Measurements from ENCODE around the gene PCDHB12.
"Not testable (repeated sequence)": the region's sequence is repeated elsewhere in the genome, so short reads cannot be mapped to it uniquely, and the experiment has no call there.

Gene PCDHB12

DNA sequence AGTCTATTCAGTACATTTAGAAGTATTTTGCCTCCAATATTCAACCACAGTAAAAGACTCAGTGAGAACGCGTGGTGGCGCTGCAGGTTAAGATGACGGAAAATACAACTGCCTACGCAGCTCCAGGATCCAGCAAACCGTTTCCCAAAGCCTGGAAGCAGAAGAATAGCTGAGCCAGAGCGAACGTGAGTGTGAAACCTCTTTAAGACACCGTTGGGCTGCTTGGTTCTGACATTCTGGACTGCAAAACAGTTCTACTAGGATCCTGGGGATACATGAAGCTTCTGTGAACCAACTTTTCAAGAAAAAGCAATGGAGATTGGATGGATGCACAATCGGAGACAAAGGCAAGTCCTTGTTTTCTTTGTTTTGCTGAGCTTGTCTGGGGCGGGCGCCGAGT lies 26.3 kb upstream of the PCDHB12 start, which contains the start of gene PCDHB16:
TSS of gene PCDHB16 (plus strand) at position 140 of the 400 bp plus-strand sequence. CDS start at position 313, 173 bp downstream.
- Histone ChIP-seq H3K27me3 (ENCODE audit: insufficient read depth, low read length, poor library complexity, severe bottlenecking) (no peaks in the 10 kb centered on the region), H3K79me2 (ENCODE audit: insufficient read depth, low read length) (no peaks in the 10 kb centered on the region), H3K9me2 (replicated peaks; ENCODE audit: low read depth, low read length) (no peaks in the 10 kb centered on the region), H3K9me3 (ENCODE audit: insufficient read depth, low read depth, low read length) (no peaks in the 10 kb centered on the region), H3K4me1 (ENCODE audit: insufficient read depth, low read length, poor library complexity, severe bottlenecking) (no peaks in the 10 kb centered on the region), H3K4me2 (ENCODE audit: low read depth, low read length, poor library complexity, severe bottlenecking) (no peak within 1 kb of the TSS), H3K4me3 (ENCODE audit: low read length, poor library complexity, severe bottlenecking) (no peak within 1 kb of the TSS), H3K9ac (ENCODE audit: low read depth, low read length, poor library complexity, severe bottlenecking) (no peak within 1 kb of the TSS), H2AFZ (ENCODE audit: low read length) (no peak within 1 kb of the TSS), H4K20me1 (ENCODE audit: insufficient read depth, low read length, poor library complexity, severe bottlenecking) (no peaks in the 10 kb centered on the region), H3K36me3 (ENCODE audit: insufficient read depth, low read length) (no peaks in the 10 kb centered on the region), H3F3A (ENCODE audit: low read depth) (no peaks in the 10 kb centered on the region)
- no peak for TF ChIP-seq EZH2phosphoT487 (IDR thresholded peaks at IDR 0.05; ENCODE audit: borderline replicate concordance)
- TF ChIP-seq, protein P1, sequence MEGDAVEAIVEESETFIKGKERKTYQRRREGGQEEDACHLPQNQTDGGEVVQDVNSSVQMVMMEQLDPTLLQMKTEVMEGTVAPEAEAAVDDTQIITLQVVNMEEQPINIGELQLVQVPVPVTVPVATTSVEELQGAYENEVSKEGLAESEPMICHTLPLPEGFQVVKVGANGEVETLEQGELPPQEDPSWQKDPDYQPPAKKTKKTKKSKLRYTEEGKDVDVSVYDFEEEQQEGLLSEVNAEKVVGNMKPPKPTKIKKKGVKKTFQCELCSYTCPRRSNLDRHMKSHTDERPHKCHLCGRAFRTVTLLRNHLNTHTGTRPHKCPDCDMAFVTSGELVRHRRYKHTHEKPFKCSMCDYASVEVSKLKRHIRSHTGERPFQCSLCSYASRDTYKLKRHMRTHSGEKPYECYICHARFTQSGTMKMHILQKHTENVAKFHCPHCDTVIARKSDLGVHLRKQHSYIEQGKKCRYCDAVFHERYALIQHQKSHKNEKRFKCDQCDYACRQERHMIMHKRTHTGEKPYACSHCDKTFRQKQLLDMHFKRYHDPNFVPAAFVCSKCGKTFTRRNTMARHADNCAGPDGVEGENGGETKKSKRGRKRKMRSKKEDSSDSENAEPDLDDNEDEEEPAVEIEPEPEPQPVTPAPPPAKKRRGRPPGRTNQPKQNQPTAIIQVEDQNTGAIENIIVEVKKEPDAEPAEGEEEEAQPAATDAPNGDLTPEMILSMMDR (conservative IDR thresholded peaks at IDR 0.05; ENCODE audit: low read length) = no peak

DNA sequence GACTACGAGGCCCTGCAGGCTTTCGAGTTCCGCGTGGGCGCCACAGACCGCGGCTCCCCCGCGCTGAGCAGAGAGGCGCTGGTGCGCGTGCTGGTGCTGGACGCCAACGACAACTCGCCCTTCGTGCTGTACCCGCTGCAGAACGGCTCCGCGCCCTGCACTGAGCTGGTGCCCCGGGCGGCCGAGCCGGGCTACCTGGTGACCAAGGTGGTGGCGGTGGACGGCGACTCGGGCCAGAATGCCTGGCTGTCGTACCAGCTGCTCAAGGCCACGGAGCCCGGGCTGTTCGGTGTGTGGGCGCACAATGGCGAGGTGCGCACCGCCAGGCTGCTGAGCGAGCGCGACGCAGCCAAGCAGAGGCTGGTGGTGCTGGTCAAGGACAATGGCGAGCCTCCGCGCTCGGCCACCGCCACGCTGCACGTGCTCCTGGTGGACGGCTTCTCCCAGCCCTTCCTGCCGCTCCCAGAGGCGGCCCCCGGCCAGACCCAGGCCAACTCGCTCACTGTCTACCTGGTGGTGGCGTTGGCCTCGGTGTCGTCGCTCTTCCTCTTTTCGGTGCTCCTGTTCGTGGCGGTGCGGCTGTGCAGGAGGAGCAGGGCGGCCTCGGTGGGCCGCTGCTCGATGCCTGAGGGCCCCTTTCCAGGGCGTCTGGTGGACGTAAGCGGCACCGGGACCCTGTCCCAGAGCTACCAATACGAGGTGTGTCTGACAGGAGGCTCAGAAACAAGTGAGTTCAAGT lies 24.2 kb upstream of the PCDHB12 start:
- H4K20me1 ChIP-seq (ENCODE audit: insufficient read depth, low read length, poor library complexity, severe bottlenecking); H3K4me3 ChIP-seq (ENCODE audit: low read length, poor library complexity, severe bottlenecking); H3K9me3 ChIP-seq (ENCODE audit: insufficient read depth, low read depth, low read length); H2AFZ ChIP-seq (ENCODE audit: low read length); H3F3A ChIP-seq (ENCODE audit: low read depth); H3K4me1 ChIP-seq (ENCODE audit: insufficient read depth, low read length, poor library complexity, severe bottlenecking); H3K79me2 ChIP-seq (ENCODE audit: insufficient read depth, low read length); H3K9ac ChIP-seq (ENCODE audit: low read depth, low read length, poor library complexity, severe bottlenecking); H3K9me2 ChIP-seq (replicated peaks; ENCODE audit: low read depth, low read length); H3K4me2 ChIP-seq (ENCODE audit: low read depth, low read length, poor library complexity, severe bottlenecking); H3K36me3 ChIP-seq (ENCODE audit: insufficient read depth, low read length); H3K27me3 ChIP-seq (ENCODE audit: insufficient read depth, low read length, poor library complexity, severe bottlenecking): not testable (repeated sequence)

DNA sequence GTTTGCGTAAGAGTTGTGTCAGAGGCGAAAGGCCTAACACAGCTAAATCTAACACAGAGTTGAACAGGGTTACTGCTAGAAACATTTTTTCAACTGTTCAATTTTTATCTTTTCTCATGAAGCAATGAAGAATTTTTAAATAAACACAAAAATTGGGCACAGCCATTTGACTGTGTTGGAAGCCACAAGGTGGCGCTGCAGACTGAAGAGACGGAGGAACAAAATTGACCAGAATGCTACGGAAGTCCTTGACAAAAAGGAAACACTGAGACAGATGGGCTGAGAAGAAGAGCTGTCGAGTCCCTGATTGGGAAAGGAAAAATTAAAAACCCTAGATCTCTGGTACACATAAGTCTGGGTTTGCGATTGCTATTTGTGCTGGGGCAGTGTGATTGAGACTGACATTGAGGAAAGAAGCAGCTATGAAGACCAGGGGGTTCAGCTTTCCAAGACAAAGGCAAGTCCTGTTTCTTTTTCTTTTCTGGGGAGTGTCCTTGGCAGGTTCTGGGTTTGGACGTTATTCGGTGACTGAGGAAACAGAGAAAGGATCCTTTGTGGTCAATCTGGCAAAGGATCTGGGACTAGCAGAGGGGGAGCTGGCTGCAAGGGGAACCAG lies 21.5 kb upstream of the PCDHB12 start, which contains the start of gene PCDHB9:
TSS of gene PCDHB9 (plus strand) at position 265 of the 616 bp plus-strand sequence. CDS start at position 423, 158 bp downstream.
- Histone ChIP-seq H3K4me2 (ENCODE audit: low read depth, low read length, poor library complexity, severe bottlenecking) (peak within 1 kb of the TSS; percentile 60), H3K9ac (ENCODE audit: low read depth, low read length, poor library complexity, severe bottlenecking) (peak within 1 kb of the TSS; percentile 61), H3K79me2 (ENCODE audit: insufficient read depth, low read length) (no peaks in the 10 kb centered on the region), H3F3A (ENCODE audit: low read depth) (no peaks in the 10 kb centered on the region), H2AFZ (ENCODE audit: low read length) (peak within 1 kb of the TSS; percentile 86), H3K9me3 (ENCODE audit: insufficient read depth, low read depth, low read length) (no peaks in the 10 kb centered on the region), H3K27me3 (ENCODE audit: insufficient read depth, low read length, poor library complexity, severe bottlenecking) (no peaks in the 10 kb centered on the region), H3K36me3 (ENCODE audit: insufficient read depth, low read length) (no peaks in the 10 kb centered on the region), H4K20me1 (ENCODE audit: insufficient read depth, low read length, poor library complexity, severe bottlenecking) (no peaks in the 10 kb centered on the region), H3K4me1 (ENCODE audit: insufficient read depth, low read length, poor library complexity, severe bottlenecking) (no peaks in the 10 kb centered on the region), H3K4me3 (ENCODE audit: low read length, poor library complexity, severe bottlenecking) (peak within 1 kb of the TSS; percentile 70), H3K9me2 (replicated peaks; ENCODE audit: low read depth, low read length) (no peaks in the 10 kb centered on the region)
- no peak for TF ChIP-seq EZH2phosphoT487 (IDR thresholded peaks at IDR 0.05; ENCODE audit: borderline replicate concordance)
- TF ChIP-seq, protein P1 (conservative IDR thresholded peaks at IDR 0.05; ENCODE audit: low read length) = peak; percentile 96

DNA sequence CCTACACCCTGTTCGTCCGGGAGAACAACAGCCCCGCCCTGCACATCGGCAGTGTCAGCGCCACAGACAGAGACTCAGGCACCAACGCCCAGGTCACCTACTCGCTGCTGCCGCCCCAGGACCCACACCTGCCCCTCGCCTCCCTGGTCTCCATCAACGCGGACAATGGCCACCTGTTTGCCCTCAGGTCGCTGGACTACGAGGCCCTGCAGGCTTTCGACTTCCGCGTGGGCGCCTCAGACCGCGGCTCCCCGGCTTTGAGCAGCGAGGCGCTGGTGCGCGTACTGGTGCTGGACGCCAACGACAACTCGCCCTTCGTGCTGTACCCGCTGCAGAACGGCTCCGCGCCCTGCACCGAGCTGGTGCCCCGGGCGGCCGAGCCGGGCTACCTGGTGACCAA lies 19.8 kb upstream of the PCDHB12 start:
- H3K9me3 ChIP-seq (ENCODE audit: insufficient read depth, low read depth, low read length); H2AFZ ChIP-seq (ENCODE audit: low read length); H3K9me2 ChIP-seq (replicated peaks; ENCODE audit: low read depth, low read length); H3K4me3 ChIP-seq (ENCODE audit: low read length, poor library complexity, severe bottlenecking); H3K36me3 ChIP-seq (ENCODE audit: insufficient read depth, low read length); H4K20me1 ChIP-seq (ENCODE audit: insufficient read depth, low read length, poor library complexity, severe bottlenecking); H3K4me1 ChIP-seq (ENCODE audit: insufficient read depth, low read length, poor library complexity, severe bottlenecking); H3K79me2 ChIP-seq (ENCODE audit: insufficient read depth, low read length); H3K9ac ChIP-seq (ENCODE audit: low read depth, low read length, poor library complexity, severe bottlenecking); H3F3A ChIP-seq (ENCODE audit: low read depth); H3K4me2 ChIP-seq (ENCODE audit: low read depth, low read length, poor library complexity, severe bottlenecking); H3K27me3 ChIP-seq (ENCODE audit: insufficient read depth, low read length, poor library complexity, severe bottlenecking): not testable (repeated sequence)

DNA sequence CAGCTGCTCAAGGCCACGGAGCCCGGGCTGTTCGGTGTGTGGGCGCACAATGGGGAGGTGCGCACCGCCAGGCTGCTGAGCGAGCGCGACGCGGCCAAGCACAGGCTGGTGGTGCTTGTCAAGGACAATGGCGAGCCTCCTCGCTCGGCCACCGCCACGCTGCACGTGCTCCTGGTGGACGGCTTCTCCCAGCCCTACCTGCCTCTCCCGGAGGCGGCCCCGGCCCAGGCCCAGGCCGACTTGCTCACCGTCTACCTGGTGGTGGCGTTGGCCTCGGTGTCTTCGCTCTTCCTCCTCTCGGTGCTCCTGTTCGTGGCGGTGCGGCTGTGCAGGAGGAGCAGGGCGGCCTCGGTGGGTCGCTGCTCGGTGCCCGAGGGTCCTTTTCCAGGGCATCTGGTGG lies 19.4 kb upstream of the PCDHB12 start:
- H3K4me2 ChIP-seq (ENCODE audit: low read depth, low read length, poor library complexity, severe bottlenecking); H3K9me2 ChIP-seq (replicated peaks; ENCODE audit: low read depth, low read length); H3K27me3 ChIP-seq (ENCODE audit: insufficient read depth, low read length, poor library complexity, severe bottlenecking); H3K36me3 ChIP-seq (ENCODE audit: insufficient read depth, low read length); H3F3A ChIP-seq (ENCODE audit: low read depth); H3K4me3 ChIP-seq (ENCODE audit: low read length, poor library complexity, severe bottlenecking); H3K9me3 ChIP-seq (ENCODE audit: insufficient read depth, low read depth, low read length); H4K20me1 ChIP-seq (ENCODE audit: insufficient read depth, low read length, poor library complexity, severe bottlenecking); H2AFZ ChIP-seq (ENCODE audit: low read length); H3K9ac ChIP-seq (ENCODE audit: low read depth, low read length, poor library complexity, severe bottlenecking); H3K4me1 ChIP-seq (ENCODE audit: insufficient read depth, low read length, poor library complexity, severe bottlenecking); H3K79me2 ChIP-seq (ENCODE audit: insufficient read depth, low read length): not testable (repeated sequence)
